ENCODE measurements around the gene TCEA3. TPM values are rescaled to one million over a fixed set of nuclear protein-coding genes. Genes with fewer than 3 reads are reported as not detected.

The TCEA3 gene
- total RNA-seq, 1 donor from 2014 or later, result 3.1 TPM

- no peak overlapping the region for H3K4me3 ChIP-seq (ENCODE audit: low read depth, low read length)
- TF ChIP-seq CTCF (conservative IDR thresholded peaks at IDR 0.05; ENCODE audit: low read depth, low read length), result no peak
- no peak for DNase-seq (ENCODE audit: low read depth)
Measured at GRCh38 chr1:23422241-23422877, 2.2 kb downstream of the TCEA3 start.

DNA sequence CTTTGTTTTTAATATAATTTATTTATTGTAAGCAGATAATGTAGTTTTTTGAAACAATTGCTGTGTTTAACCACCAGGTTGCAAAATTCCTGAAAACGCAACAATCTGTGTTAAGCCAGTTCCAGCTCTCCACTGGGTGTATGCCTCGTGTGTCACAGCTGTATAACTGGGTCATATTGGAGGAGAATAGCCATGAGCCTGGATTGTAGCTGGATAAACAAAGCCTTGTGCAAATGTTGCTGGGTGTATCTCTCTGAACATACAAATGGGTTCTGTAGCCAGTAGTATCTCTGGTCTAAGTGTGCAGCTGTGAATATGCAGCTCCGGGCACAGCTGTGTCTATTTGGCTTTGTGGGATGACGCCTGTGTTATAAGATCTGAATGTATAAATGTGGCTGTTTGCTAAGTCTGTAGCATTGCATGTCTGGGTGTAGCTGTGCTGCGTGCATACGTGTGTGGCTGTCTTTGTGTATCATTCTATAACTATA lies 2.8 kb downstream of the TCEA3 start:
- DNase-seq (ENCODE audit: low read depth), result no peak
- TF ChIP-seq CTCF (conservative IDR thresholded peaks at IDR 0.05; ENCODE audit: low read depth, low read length), result peak; percentile 3
- no peak overlapping the region for H3K4me3 ChIP-seq (ENCODE audit: low read depth, low read length)

DNA sequence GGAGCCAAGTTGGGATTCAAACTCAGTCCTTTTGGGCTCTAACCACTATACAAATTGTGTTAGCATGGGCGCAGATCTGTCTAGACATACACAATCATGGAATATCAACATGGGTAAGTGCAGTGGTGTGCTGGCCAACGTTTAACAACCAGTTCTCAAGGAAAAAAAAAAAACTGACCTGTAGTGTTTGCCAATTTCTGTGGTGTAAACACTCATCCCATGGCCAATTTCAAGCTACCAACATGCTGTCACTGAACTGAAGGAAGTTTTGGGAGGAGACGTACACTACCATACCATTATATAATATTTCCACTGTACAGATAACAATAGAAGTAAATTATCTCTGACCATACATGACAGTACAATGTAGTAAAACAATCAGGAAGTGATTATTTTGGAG lies 3.2 kb downstream of the TCEA3 start:
- no peak for DNase-seq (ENCODE audit: low read depth)
- no peak overlapping the region for H3K4me3 ChIP-seq (ENCODE audit: low read depth, low read length)
- TF ChIP-seq CTCF (conservative IDR thresholded peaks at IDR 0.05; ENCODE audit: low read depth, low read length), result no peak

GRCh38 chr1:23420778-23421177 lies 3.8 kb downstream of the TCEA3 start:
- no peak for TF ChIP-seq CTCF (conservative IDR thresholded peaks at IDR 0.05; ENCODE audit: low read depth, low read length)
- DNase-seq (ENCODE audit: low read depth), result no peak
- H3K4me3 ChIP-seq (ENCODE audit: low read depth, low read length), result no peak overlapping the region

DNA sequence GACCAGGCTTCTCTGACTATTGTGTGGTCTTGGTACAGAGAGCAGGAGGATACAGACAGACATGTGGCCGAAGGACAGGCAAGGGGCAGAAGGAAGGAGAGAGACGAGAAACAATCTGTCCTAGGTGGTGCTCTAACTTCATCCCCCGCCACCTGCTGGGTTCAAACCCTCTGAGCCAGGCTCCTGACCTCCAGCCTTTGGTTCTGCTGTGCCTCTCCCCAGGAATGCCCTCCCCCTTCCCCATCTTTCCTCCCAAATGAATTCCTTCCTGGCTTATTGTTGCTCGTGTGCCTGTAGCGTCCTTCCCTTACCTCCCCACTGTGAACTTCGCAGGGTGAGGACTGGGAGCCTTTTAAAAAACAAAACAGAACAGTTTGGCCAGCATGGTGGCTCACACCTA lies 5.4 kb downstream of the TCEA3 start:
- no peak for DNase-seq (ENCODE audit: low read depth)
- no peak overlapping the region for H3K4me3 ChIP-seq (ENCODE audit: low read depth, low read length)
- no peak for TF ChIP-seq CTCF (conservative IDR thresholded peaks at IDR 0.05; ENCODE audit: low read depth, low read length)

- TF ChIP-seq CTCF (conservative IDR thresholded peaks at IDR 0.05; ENCODE audit: low read depth, low read length), result no peak
- no peak overlapping the region for H3K4me3 ChIP-seq (ENCODE audit: low read depth, low read length)
- DNase-seq (ENCODE audit: low read depth), result no peak
Measured at GRCh38 chr1:23417570-23417969, 7.0 kb downstream of the TCEA3 start.

GRCh38 chr1:23416964-23417363 lies 7.6 kb downstream of the TCEA3 start:
- H3K4me3 ChIP-seq (ENCODE audit: low read depth, low read length), result no peak overlapping the region
- no peak for TF ChIP-seq CTCF (conservative IDR thresholded peaks at IDR 0.05; ENCODE audit: low read depth, low read length)
- DNase-seq (ENCODE audit: low read depth), result no peak

Measured in epithelial cell of proximal tubule (primary cell).